Thoracic aorta (tissue), 2 donors: Measurements from ENCODE around the gene ELP2. TPM values are rescaled to one million over a fixed set of nuclear protein-coding genes. Genes with fewer than 3 reads are reported as not detected.

Experiments
- ATAC-seq: fragments of 150-250 bp; one replicate; pipeline ENCODE4 v1.8.0; 2017; ENCODE audit warnings: low read depth; ENCODE audit not compliant: insufficient number of reproducible peaks, low FRiP score
- DNase-seq: peaks from one replicate; pipeline ENCODE4 v3.0.0-alpha.2; 2020; ENCODE audit warnings: low spot score
- H3K27ac ChIP-seq, 2 donors: fragments of 200-600 bp; sonication (generic); 1 replicate in 1 of 2; 2 replicates in 1 of 2; pipeline ENCODE4 v1.5.1; 2016; ENCODE audit warnings: mild to moderate bottlenecking in 2 of 2, moderate library complexity in 2 of 2
- H3K27me3 ChIP-seq: fragments of 200-600 bp; sonication (generic); replicated peaks from 2 replicates; pipeline ENCODE4 v1.6.0; 2016; ENCODE audit warnings: mild to moderate bottlenecking; ENCODE audit not compliant: insufficient read depth
- H3K36me3 ChIP-seq: fragments of 200-600 bp; sonication (generic); one replicate; pipeline ENCODE4 v1.5.1; 2016
- H3K4me1 ChIP-seq, 2 donors: fragments of 200-600 bp; sonication (generic); 1 replicate in 1 of 2; 2 replicates in 1 of 2; pipeline versions ENCODE4 v1.5.1 to v1.6.0; 2016; ENCODE audit warnings: low read depth in 2 of 2, mild to moderate bottlenecking in 1 of 2; ENCODE audit not compliant: control insufficient read depth in 1 of 2
- H3K4me3 ChIP-seq: fragments of 200-600 bp; sonication (generic); 2 replicates; pipeline ENCODE4 v1.5.1; 2016; ENCODE audit warnings: mild to moderate bottlenecking
- H3K9me3 ChIP-seq: fragments of 200-600 bp; sonication (generic); 2 replicates; pipeline ENCODE4 v1.5.1; 2016
- CTCF ChIP-seq: fragments of 200-600 bp; sonication (generic); IDR thresholded peaks from one replicate; pipeline ENCODE4 v1.5.1; 2019; ENCODE audit warnings: antibody characterized with exemption
- total RNA-seq, 2 donors: library from RNA; depleted of rRNA; stranded (reverse); fragments of >200 nt; gene quantifications; one replicate each; pipeline versions ENCODE4 v1.1.0 to v1.2.3, GENCODE V29; 2016

Gene ELP2
- total RNA-seq, 2 donors from 2014 or later: 59.0 to 66.6 TPM

DNA sequence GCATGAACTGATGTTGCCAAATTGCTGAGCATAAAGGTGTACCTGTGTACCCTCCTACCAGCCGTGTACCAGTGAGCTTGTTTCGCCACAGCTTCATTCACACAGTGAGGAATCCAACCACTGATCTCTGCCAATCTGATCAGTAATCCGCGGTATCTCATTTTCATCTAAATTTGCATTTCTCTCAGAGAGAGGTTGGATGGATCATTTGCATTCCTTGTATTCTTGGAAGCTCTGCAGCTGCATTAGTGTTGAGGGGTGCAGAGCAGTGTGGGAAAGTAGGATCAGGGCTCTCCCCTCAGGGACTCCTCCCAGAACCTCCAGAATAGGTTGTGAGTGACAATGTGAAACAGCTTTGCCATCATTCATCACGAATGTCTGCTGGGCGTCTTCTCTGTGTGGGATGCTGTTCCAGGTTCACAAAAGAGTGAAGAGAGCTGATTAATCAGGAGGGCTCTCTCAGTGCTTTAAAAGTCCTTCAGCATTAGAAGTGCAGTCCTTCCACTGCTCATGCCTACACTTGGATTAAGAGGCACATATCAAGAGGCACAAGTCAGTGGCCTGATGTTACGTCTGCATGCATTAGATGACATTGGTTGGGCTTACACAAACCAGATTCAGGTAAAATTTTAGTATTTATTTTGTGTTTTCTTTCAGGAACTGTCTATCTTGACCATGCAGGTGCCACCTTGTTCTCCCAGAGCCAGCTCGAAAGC is 65.1 kb downstream of the ELP2 start:
- no peak for DNase-seq

GRCh38 chr18:36195427-36196122 is 65.9 kb downstream of the ELP2 start:
- no peak for TF ChIP-seq CTCF
- Histone ChIP-seq H3K9me3 (no peaks in the 10 kb centered on the region), H3K27me3 (no peaks in the 10 kb centered on the region), H3K4me3 (no peak overlapping the region), H3K4me1 (no peaks in the 10 kb centered on the region), H3K27ac (no peak overlapping the region), H3K36me3 (no peaks in the 10 kb centered on the region)
- DNase-seq (no peak), ATAC-seq (no peak)

More for the DNA sequence above, 65.1 kb downstream of the ELP2 start:
- no peak for ATAC-seq
- Histone ChIP-seq H3K27ac (no peak overlapping the region), H3K36me3 (no peaks in the 10 kb centered on the region), H3K4me3 (no peak overlapping the region), H3K4me1 (no peaks in the 10 kb centered on the region), H3K9me3 (no peaks in the 10 kb centered on the region), H3K27me3 (no peaks in the 10 kb centered on the region)
- TF ChIP-seq CTCF: no peak

DNA sequence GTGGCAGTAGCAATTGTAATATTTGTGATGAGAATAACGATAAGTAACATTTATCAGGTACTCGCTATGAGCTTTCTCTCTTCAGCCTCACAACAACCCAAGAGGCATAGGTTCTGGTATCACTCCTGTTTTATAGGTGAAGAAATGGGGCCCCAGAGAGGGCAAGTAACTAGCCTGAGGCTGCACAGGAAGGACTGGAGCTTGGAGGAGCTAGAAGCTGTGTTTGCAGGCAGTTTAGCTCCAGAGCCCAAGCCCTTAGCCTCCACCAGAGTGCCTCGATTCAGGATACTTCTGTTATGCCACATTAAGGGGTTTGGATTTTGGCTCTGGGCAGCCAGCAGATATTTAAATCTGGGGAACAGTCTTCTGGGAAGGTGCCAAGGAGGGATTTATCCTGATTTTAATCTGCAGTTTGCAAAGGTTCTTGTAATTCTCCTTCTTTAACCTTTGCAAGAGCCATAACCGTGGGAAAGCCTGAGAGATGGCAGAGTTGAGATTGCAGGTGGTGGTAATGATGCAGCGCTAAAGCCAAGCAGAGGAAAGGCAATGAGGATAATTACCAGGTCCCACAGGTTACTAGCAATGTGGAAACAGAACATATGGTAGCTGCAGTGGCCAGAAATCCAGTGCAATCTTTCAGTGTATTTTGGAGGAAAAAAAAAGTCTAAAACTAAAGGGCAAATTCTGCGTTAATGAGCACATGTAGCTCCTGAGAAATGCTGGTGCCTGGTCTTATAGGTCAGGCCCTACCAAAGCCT is 66.7 kb downstream of the ELP2 start:
- H3K9me3 ChIP-seq: no peaks in the 10 kb centered on the region
- DNase-seq (no peak), ATAC-seq (no peak)
- TF ChIP-seq CTCF: no peak
- H3K36me3 ChIP-seq: no peaks in the 10 kb centered on the region
- no peaks in the 10 kb centered on the region for H3K27me3 ChIP-seq
- no peak overlapping the region for H3K27ac ChIP-seq
- H3K4me1 ChIP-seq: no peaks in the 10 kb centered on the region
- H3K4me3 ChIP-seq: no peak overlapping the region

DNA sequence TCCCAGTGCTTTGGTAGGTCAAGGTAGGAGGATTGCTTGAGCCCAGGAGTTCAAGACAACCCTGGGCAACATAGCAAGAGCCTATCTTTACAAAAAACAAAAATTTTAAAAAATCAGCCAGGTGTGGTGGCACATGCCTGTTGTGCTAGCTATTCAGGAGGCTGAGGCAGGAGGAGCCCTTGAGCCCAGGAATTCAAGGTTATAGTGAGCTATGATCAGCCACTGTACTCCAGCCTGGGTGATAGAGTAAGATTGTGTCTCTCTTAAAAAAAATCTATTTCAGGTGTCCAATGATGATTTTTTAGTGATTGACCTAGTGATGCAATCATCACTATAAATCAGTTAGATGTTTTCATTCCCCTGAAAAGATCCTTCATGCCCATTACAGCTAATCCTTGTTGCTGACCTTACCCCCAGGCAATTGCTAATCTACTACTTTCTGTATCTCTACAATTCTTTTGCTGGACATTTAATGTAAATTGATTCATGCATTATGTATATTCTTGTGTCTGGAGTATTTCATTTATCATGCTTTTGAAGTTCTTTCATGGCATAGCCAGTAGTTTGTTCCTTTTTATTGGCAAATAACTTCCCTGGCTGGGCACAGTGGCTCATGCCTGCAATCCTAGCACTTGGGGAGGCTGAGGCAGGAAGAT is 67.9 kb downstream of the ELP2 start:
- Histone ChIP-seq H3K4me3 (no peak overlapping the region), H3K4me1 (no peaks in the 10 kb centered on the region), H3K27me3 (no peaks in the 10 kb centered on the region), H3K9me3 (no peaks in the 10 kb centered on the region), H3K36me3 (no peaks in the 10 kb centered on the region), H3K27ac (no peak overlapping the region)
- ATAC-seq (no peak), DNase-seq (no peak)
- no peak for TF ChIP-seq CTCF
